Measurements from ENCODE around the gene POLR2C.

The POLR2C gene

DNA sequence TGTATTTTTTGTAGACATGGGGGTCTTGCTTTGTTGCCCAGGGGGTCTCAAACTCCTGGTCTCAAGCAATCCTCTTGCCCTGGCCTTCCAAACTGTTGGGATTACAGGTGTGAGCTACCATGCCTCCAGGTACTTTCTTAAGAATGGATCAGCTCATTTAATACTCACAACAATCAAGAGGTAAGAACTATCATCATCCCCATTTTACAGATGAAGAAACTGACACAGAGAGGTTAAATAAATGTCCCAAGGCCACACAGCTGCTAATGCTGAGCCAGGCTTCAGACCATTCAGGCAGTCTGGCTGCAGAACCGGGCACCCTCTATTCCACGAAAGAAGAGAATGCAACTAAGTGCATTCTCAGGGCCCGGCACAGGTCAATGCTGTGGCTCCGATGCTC lies 51.9 kb downstream of the POLR2C start:
- Histone ChIP-seq H3K4me3 (ENCODE audit: low read length) (no peak overlapping the region), H3K27me3 (ENCODE audit: control insufficient read depth, insufficient read depth, low read length) (no peaks in the 10 kb centered on the region), H3K27ac (ENCODE audit: low read depth, low read length) (no peak overlapping the region), H3K36me3 (ENCODE audit: control insufficient read depth, insufficient read depth, low read length) (peaks cover 12% of the 10 kb centered on the region), H3K9ac (ENCODE audit: low read length) (no peak overlapping the region), H3K4me1 (ENCODE audit: control insufficient read depth, insufficient read depth, low read length) (no peaks in the 10 kb centered on the region)

DNA sequence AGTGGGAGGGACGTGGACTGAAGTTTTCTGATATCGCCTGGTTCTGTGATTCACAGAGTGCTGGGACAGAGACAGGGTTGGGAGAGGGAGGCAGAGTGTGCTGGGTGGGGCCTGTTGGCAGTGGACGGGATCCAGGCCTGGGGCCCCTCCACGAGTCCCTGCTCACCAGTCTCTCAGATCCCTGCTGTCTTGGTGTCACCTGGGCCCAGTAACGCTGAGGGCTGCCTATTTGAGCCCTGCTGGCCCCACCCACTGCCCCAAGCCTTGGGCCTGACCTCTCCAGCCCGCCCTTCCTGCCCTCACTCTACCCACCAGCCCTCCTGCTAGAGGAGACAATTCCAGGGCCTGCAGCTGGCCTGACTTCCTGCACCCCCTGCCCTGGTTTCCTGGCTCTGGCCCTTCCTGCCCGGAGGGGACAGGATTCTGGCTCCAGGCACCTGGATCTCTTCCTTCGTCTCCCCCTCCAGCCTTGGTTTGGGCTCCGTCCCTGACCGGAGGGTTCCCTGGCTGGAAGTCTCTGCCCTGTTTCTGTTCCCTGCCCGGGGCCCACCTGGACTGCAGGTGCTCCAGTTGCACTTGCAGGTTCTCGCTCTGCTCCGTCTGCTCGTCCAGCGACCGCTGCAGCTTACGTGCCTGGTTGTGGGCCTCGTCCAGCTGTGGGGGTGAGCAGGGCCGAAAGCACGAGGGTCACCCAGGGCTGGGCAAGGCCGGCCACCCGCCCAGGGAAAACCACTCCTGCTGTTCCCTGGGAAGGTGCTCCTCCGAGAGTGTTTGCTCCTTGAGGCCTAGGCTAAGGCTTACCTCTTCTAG lies 52.5 kb downstream of the POLR2C start:
- Histone ChIP-seq H3K36me3 (ENCODE audit: control insufficient read depth, insufficient read depth, low read length) (peaks cover 12% of the 10 kb centered on the region), H3K27ac (ENCODE audit: low read depth, low read length) (no peak overlapping the region), H3K9ac (ENCODE audit: low read length) (no peak overlapping the region), H3K4me3 (ENCODE audit: low read length) (no peak overlapping the region), H3K27me3 (ENCODE audit: control insufficient read depth, insufficient read depth, low read length) (no peaks in the 10 kb centered on the region), H3K4me1 (ENCODE audit: control insufficient read depth, insufficient read depth, low read length) (no peaks in the 10 kb centered on the region)

DNA sequence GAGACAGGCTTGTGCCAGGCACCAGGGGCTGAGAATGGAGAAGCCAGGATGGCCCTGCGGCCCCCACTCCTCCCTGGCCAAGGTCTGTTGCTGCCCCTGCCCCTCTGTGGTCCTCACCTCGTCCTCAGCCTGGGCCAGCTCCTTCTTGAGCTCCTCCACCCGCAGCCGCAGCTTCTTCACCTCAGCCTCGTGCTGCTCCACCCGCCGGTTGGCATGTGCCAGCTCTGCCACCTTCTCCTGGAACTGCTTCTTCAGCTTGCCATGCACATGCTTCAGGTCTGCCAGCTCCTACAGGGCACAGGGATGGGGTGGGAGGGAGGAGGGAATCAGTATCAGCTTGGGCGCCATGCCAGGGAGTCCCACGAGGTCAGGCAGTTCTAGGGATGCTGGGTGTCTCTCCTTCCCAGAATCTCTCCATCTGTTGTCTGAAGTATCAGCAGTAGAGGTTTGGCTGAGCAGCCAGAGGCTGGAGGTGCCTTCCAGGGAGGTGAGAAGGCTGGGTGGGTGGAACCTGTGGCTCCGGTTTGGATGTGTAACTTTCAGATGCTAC lies 53.8 kb downstream of the POLR2C start:
- no peak overlapping the region for H3K27ac ChIP-seq (ENCODE audit: low read depth, low read length)
- no peak overlapping the region for H3K9ac ChIP-seq (ENCODE audit: low read length)
- H3K4me1 ChIP-seq (ENCODE audit: control insufficient read depth, insufficient read depth, low read length): no peaks in the 10 kb centered on the region
- H3K4me3 ChIP-seq (ENCODE audit: low read length): no peak overlapping the region
- H3K27me3 ChIP-seq (ENCODE audit: control insufficient read depth, insufficient read depth, low read length): no peaks in the 10 kb centered on the region
- H3K36me3 ChIP-seq (ENCODE audit: control insufficient read depth, insufficient read depth, low read length): peaks cover 12% of the 10 kb centered on the region

DNA sequence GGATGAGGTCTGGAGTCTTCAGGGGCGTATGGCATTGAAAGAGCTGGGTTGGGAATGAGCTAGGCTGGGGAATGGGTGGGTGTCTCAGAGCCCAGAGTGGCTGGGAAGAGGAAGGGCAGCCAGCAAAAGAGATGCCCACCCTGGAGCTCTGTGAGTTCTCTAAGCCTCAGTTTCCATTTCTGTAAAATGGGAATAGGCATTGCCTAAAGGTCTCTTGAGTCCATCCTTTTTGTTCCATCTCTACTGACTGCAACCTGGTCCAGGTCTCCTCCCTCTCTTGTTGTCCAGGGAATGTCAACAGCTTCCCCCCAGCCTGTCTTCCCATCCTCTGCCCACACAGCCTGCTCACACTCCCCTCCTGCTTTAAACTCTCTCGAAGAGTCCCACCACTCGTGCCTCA lies 54.3 kb downstream of the POLR2C start:
- H3K27ac ChIP-seq (ENCODE audit: low read depth, low read length): no peak overlapping the region
- no peak overlapping the region for H3K9ac ChIP-seq (ENCODE audit: low read length)
- H3K4me1 ChIP-seq (ENCODE audit: control insufficient read depth, insufficient read depth, low read length): no peaks in the 10 kb centered on the region
- H3K36me3 ChIP-seq (ENCODE audit: control insufficient read depth, insufficient read depth, low read length): peaks cover 12% of the 10 kb centered on the region
- no peaks in the 10 kb centered on the region for H3K27me3 ChIP-seq (ENCODE audit: control insufficient read depth, insufficient read depth, low read length)
- no peak overlapping the region for H3K4me3 ChIP-seq (ENCODE audit: low read length)

DNA sequence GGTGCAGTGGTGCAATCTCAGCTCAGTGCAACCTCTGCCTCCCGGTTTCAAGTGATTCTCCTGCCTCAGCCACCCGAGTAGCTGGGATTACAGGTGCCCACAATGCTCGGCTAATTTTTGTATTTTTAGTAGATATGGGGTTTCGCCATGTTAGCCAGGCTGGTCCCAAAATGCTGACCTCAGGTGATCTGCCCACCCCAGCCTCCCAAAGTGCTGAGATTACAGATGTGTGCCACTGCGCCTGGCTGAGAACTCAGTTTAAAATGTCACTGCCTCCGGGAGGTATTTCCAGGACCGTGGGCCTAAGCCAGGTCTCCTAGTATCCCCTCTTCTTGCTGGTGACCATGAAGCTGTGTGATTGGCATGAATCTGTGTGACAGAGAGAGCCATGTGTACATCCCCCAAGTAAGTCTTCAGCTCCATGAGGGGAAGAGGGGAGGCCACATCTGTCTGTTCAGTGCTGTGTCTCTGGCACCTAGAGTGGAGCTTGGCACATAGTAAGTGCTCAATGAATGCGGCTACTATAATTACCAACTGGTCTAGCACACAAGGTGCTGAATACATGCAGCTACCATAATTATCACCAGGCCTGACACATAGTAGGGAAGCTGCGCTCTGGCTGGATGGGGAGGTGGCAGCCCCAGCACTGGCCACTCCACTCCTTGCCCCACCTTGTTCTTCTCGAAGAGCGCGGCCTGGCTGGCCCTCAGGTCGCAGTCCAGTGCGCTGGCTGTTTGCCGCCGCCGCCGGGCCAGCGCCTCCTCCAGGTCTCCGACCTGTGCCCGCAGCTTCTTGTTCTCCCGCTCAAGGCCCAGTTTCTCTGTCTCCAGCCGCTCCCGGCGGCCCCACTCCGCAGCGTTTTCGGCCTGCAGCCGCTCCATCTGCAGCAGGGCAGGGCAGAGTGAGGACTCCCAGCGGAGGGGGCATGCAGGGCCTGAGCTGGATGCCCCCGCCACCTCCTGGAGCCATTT lies 55.2 kb downstream of the POLR2C start:
- H3K4me3 ChIP-seq (ENCODE audit: low read length): no peak overlapping the region
- peaks cover 12% of the 10 kb centered on the region for H3K36me3 ChIP-seq (ENCODE audit: control insufficient read depth, insufficient read depth, low read length)
- H3K27ac ChIP-seq (ENCODE audit: low read depth, low read length): no peak overlapping the region
- H3K9ac ChIP-seq (ENCODE audit: low read length): no peak overlapping the region
- no peaks in the 10 kb centered on the region for H3K27me3 ChIP-seq (ENCODE audit: control insufficient read depth, insufficient read depth, low read length)
- no peaks in the 10 kb centered on the region for H3K4me1 ChIP-seq (ENCODE audit: control insufficient read depth, insufficient read depth, low read length)

DNA sequence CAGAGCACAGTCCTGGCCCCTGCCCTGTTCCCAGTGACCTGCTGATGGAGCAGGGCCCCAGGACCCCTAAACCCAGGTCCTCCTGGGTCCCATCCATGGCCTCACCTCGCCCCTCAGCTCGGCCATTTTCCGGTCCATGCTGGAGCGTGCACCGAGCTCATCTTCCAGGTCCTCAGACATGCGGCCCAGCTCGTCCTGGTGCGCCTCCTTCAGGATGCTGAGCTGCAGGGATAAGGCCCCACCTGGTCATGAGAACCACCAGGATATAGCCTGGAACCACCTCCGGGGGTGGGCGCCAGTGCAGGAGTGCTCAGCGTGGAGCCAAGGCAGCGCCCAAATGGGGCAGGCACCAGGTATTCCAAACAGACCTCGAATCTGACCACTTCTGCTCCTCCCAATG lies 56.0 kb downstream of the POLR2C start:
- H3K4me3 ChIP-seq (ENCODE audit: low read length): no peak overlapping the region
- no peak overlapping the region for H3K9ac ChIP-seq (ENCODE audit: low read length)
- no peaks in the 10 kb centered on the region for H3K4me1 ChIP-seq (ENCODE audit: control insufficient read depth, insufficient read depth, low read length)
- no peaks in the 10 kb centered on the region for H3K27me3 ChIP-seq (ENCODE audit: control insufficient read depth, insufficient read depth, low read length)
- no peak overlapping the region for H3K27ac ChIP-seq (ENCODE audit: low read depth, low read length)
- H3K36me3 ChIP-seq (ENCODE audit: control insufficient read depth, insufficient read depth, low read length): peaks cover 12% of the 10 kb centered on the region

DNA sequence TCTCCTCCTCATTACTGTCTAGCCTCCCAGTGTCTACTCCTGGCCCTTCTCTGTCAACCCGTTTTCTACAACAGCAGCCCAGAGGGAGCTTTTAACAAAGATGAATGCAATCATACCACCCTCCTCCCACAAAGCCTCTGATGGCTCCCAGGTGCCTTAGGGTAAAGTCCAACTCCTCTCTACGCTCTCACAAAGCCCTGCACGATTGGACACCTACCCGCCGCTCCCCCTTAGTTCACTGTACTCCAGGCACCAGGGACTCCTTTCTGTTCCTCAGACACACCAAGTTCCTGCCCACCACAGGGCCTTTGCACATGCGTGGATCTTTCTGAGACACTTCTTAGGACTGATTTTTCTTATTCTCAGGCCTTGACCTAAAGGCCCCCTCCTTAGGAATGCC lies 56.4 kb downstream of the POLR2C start:
- H3K27ac ChIP-seq (ENCODE audit: low read depth, low read length): no peak overlapping the region
- no peaks in the 10 kb centered on the region for H3K4me1 ChIP-seq (ENCODE audit: control insufficient read depth, insufficient read depth, low read length)
- H3K27me3 ChIP-seq (ENCODE audit: control insufficient read depth, insufficient read depth, low read length): no peaks in the 10 kb centered on the region
- peaks cover 12% of the 10 kb centered on the region for H3K36me3 ChIP-seq (ENCODE audit: control insufficient read depth, insufficient read depth, low read length)
- no peak overlapping the region for H3K4me3 ChIP-seq (ENCODE audit: low read length)
- H3K9ac ChIP-seq (ENCODE audit: low read length): no peak overlapping the region

DNA sequence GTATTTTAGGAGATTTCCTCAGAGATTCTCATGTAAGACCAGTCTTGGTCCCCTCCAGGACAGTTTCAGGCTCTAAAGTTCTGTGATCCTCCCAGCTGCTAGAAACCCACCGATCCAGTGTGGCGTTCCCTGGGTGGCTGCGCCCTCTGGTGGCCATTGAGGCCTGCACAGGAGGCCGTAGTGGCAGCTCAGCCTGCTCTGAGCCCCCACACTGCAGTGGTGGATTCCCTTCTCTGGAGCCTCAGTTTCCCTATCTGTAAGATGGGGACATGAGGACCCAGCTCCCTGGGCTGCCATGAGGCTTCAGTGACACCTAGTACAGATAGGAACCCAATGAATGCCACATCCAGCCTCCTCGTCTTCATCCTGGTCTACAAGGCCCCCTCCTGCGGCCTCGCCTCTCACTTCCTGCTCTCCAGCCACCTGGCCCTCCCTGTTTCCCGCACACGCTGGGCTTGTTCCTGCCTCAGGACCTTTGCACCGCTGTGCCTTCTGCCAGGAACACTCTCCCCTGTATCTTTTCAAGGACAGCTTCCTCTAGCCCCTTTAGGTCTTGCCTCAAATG lies 57.4 kb downstream of the POLR2C start:
- Histone ChIP-seq H3K27ac (ENCODE audit: low read depth, low read length) (no peak overlapping the region), H3K4me3 (ENCODE audit: low read length) (no peak overlapping the region), H3K4me1 (ENCODE audit: control insufficient read depth, insufficient read depth, low read length) (no peaks in the 10 kb centered on the region), H3K9ac (ENCODE audit: low read length) (no peak overlapping the region), H3K27me3 (ENCODE audit: control insufficient read depth, insufficient read depth, low read length) (no peaks in the 10 kb centered on the region), H3K36me3 (ENCODE audit: control insufficient read depth, insufficient read depth, low read length) (peaks cover 12% of the 10 kb centered on the region)
